ENCODE data around the gene LRRTM3. TPM values are rescaled to one million over a fixed set of nuclear protein-coding genes. Genes with fewer than 3 reads are reported as not detected.

Gene LRRTM3
- total RNA-seq, 1 experiment from 2014 or later = not detected

- Mint-ChIP-seq H3K27me3 (ENCODE audit: insufficient read depth, unreplicated experiment) (peaks cover 6% of the 10 kb centered on the region), H3K27ac (ENCODE audit: unreplicated experiment) (no peak overlapping the region), H3K36me3 (ENCODE audit: insufficient read depth, unreplicated experiment) (no peaks in the 10 kb centered on the region), H3K9me3 (ENCODE audit: unreplicated experiment) (no peaks in the 10 kb centered on the region), H3K4me3 (ENCODE audit: unreplicated experiment) (no peak overlapping the region), H3K4me1 (ENCODE audit: low read depth, unreplicated experiment) (no peaks in the 10 kb centered on the region)
- no peaks in the 10 kb centered on the region for H3K27me3 ChIP-seq (replicated peaks; ENCODE audit: control insufficient read depth, insufficient read depth, low read length)
- H3K4me1 ChIP-seq = no peaks in the 10 kb centered on the region
- no peak overlapping the region for H3K4me3 ChIP-seq (ENCODE audit: low read depth, low read length)
- no peaks in the 10 kb centered on the region for H3K36me3 ChIP-seq (ENCODE audit: control insufficient read depth, insufficient read depth, low read length)
- no peak for TF ChIP-seq CTCF (IDR thresholded peaks at IDR 0.05; ENCODE audit: insufficient read depth in 1 of 2, low read depth in 1 of 2, low read length in 1 of 2, severe bottlenecking in 1 of 2, unreplicated experiment in 1 of 2)
- H3K9me3 ChIP-seq = no peaks in the 10 kb centered on the region
- no TSS peak for BruUV-seq (replicated peaks)
- ChIA-PET CTCF (no interaction called here), POLR2A (no interaction called here)
- no peak for DNase-seq
- intact Hi-C loops (cut with micrococcal nuclease; ENCODE audit: unreplicated experiment) = no loop called here
Observed at GRCh38 chr10:66919248-66919647, 6.6 kb upstream of the LRRTM3 start.

GRCh38 chr10:66924674-66925345 lies 1.0 kb upstream of the LRRTM3 start:
- no peaks in the 10 kb centered on the region for H3K9me3 ChIP-seq
- ChIA-PET CTCF (interaction anchor here (1.3 kb wide), 2 partner anchors 12 to 596 kb away, joined by 9 to 12 read pairs; no protein-coding TSS in a partner anchor), POLR2A (no interaction called here)
- peaks cover 19% of the 10 kb centered on the region for H3K27me3 Mint-ChIP-seq (ENCODE audit: insufficient read depth, unreplicated experiment)
- H3K36me3 Mint-ChIP-seq (ENCODE audit: insufficient read depth, unreplicated experiment) = no peaks in the 10 kb centered on the region
- H3K27ac Mint-ChIP-seq (ENCODE audit: unreplicated experiment) = no peak overlapping the region
- H3K4me1 Mint-ChIP-seq (ENCODE audit: low read depth, unreplicated experiment) = no peaks in the 10 kb centered on the region
- H3K4me3 Mint-ChIP-seq (ENCODE audit: unreplicated experiment) = no peak overlapping the region
- BruUV-seq (replicated peaks) = no TSS peak
- no peak for DNase-seq
- no peaks in the 10 kb centered on the region for H3K9me3 Mint-ChIP-seq (ENCODE audit: unreplicated experiment)
- H3K36me3 ChIP-seq (ENCODE audit: control insufficient read depth, insufficient read depth, low read length) = no peaks in the 10 kb centered on the region
- TF ChIP-seq CTCF (IDR thresholded peaks at IDR 0.05; ENCODE audit: insufficient read depth in 1 of 2, low read depth in 1 of 2, low read length in 1 of 2, severe bottlenecking in 1 of 2, unreplicated experiment in 1 of 2) = no peak
- H3K4me1 ChIP-seq = no peaks in the 10 kb centered on the region
- H3K27me3 ChIP-seq (replicated peaks; ENCODE audit: control insufficient read depth, insufficient read depth, low read length) = no peaks in the 10 kb centered on the region; the same call in 1 of the 2 replicates
- no peak overlapping the region for H3K4me3 ChIP-seq (ENCODE audit: low read depth, low read length)
- intact Hi-C loops (cut with micrococcal nuclease; ENCODE audit: unreplicated experiment) = loop anchor here (10.0 kb wide), 1 partner anchor 400 kb away; no protein-coding TSS in a partner anchor

GRCh38 chr10:66925373-66925772 lies 463 bp upstream of the LRRTM3 start:
- intact Hi-C loops (cut with micrococcal nuclease; ENCODE audit: unreplicated experiment) = loop anchor here (10.0 kb wide), 1 partner anchor 401 kb away; no protein-coding TSS in a partner anchor
- ChIA-PET CTCF (interaction anchor here (0.9 to 1.3 kb wide), 3 partner anchors 11 to 596 kb away, joined by 3 to 12 read pairs (median 9); no protein-coding TSS in a partner anchor), POLR2A (no interaction called here)
- Histone ChIP-seq H3K4me1 (no peaks in the 10 kb centered on the region), H3K9me3 (no peaks in the 10 kb centered on the region), H3K36me3 (ENCODE audit: control insufficient read depth, insufficient read depth, low read length) (no peaks in the 10 kb centered on the region), H3K4me3 (ENCODE audit: low read depth, low read length) (no peak overlapping the region), H3K27me3 (replicated peaks; ENCODE audit: control insufficient read depth, insufficient read depth, low read length) (no peaks in the 10 kb centered on the region; the same call in 1 of the 2 replicates)
- no peak for TF ChIP-seq CTCF (IDR thresholded peaks at IDR 0.05; ENCODE audit: insufficient read depth in 1 of 2, low read depth in 1 of 2, low read length in 1 of 2, severe bottlenecking in 1 of 2, unreplicated experiment in 1 of 2)
- H3K36me3 Mint-ChIP-seq (ENCODE audit: insufficient read depth, unreplicated experiment) = no peaks in the 10 kb centered on the region
- no peak overlapping the region for H3K27ac Mint-ChIP-seq (ENCODE audit: unreplicated experiment)
- no peaks in the 10 kb centered on the region for H3K4me1 Mint-ChIP-seq (ENCODE audit: low read depth, unreplicated experiment)
- H3K27me3 Mint-ChIP-seq (ENCODE audit: insufficient read depth, unreplicated experiment) = peaks cover 19% of the 10 kb centered on the region
- no peak for DNase-seq
- H3K9me3 Mint-ChIP-seq (ENCODE audit: unreplicated experiment) = no peaks in the 10 kb centered on the region
- no TSS peak for BruUV-seq (replicated peaks)
- no peak overlapping the region for H3K4me3 Mint-ChIP-seq (ENCODE audit: unreplicated experiment)

All from Caco-2 (cell line).